NCI-H524 treated with DMSO at 0.1 percent for 48 hours (cell line): Measurements from ENCODE around the gene FAM135A.
"Not testable (repeated sequence)": the region's sequence is repeated elsewhere in the genome, so short reads cannot be mapped to it uniquely, and the experiment has no call there.

ENCODE experiments used
- DNase-seq: peaks from one replicate; lab custom pipeline; 2025; lab: John Stamatoyannopoulos, UW

FAM135A gene

DNA sequence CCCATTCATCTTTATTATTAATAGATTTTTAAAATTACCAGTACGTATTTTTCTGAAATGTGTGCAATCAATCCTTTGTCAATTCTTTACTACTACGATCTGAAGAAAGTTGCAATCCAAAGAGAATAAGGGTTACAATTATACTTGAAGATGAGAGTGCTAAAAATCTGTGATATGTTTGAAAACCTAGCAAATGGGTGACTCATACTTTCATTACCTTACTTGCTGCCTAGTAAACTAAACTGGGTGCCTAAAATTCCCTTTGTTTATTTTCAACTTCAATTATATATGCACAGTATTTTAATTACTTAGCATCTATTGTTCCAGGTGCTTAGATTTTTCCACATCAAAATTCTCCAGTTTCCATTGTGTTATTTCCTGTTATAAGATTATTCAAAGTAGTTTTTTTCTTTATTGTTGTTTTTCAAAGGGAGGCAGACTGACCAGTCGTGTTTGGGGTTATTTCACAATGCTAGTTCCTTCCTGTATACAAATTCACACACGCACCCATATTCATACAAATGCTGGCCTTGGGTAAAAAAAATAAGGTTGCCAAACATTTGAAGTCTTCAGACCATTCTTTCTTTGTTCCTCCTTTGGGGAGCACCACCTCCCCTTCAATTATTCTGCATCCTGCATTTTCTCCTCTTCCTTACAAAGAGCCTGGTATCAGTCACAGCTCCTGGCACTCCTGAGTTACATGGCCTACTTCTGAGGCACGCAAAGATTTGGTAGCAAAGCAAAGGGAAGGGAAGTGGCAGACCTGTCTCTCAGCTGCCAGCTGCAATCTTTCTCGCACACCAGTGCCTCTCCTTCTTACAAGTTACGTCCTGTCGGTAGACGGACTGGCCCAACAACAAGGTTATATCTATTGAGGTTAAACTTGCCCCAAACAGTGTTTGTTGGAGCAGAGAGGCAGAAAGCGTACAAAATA, 16.2 kb upstream of the FAM135A start:
- no peak for DNase-seq

DNA sequence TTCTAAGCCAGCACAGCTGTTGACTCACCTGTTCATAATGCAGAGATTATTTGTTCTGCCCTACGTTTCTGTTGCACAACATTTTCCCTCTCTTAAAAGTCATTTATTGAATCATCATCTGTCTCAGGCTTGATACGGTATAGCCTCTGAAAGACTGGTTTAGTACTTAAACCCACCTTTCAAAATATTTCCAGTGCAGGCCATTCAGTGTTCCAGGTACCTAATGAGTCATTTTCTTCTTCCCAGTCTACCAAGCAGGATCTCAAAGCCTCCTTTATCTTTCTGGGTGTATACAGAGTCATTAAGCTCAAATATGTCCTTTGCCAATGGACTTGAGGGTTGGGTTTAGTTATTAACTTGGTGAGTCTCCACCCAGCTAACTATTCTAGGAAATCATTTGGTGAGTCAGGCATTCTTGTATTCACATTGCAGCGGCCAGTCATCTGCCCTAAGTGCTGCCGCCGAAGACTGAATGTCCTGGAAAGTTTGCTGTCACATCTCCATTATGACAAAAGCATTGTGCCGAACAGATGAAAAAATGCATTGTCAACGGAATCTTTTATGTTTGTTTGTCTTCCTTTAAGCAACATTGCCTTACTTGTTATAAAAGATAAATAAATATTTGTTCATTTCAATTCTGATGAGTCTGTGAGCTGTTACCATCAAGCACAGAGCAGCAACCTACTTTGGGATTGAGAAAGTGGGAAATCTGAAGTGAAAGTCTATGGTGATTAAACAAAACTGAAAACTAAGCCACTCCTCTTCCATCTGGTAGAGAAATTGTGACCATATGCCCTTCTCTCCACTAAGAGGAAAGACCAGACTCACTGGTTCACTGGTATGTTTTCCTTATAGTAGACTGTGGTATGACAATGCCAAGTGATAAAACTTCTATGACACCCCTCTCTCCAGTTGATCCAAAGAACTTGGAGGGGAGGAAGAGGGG, 14.3 kb upstream of the FAM135A start:
- DNase-seq: no peak

DNA sequence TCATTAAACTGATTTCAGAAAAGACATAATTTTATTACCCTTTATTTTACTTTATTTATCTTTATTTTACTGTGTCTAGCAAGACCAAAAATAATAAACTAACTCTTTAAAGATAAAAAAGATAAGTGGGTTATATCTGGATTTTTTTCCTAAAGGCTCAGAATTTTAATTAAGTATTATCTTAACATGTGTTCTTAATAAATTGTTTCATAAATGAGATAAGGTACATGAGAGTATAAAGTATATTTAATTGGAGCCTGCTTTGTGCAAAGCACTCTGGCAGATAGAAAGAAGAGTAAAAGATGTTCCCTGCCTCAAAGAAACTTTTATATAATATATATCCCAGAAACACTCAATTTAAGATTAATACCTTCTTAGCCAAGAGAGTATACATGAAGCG, 8.7 kb upstream of the FAM135A start:
- DNase-seq: no peak

DNA sequence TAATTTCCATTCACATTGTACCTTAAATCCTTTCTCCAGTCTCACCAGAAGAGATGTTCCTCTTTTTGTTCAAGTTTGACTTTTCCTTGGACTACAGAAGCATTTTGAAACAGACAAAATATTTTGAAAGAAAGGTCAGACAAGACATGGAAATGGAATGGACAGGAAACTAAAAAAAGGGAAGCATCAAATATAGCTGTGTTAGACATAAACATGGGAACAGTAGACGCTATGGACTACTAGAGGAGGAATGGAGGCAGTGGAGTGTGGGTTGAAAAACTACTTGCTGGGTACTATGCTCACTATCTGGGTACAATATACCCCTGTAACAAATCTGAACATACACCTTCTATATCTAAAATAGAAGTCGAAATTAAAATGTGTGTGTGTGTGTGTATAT, 4.1 kb upstream of the FAM135A start:
- DNase-seq: no peak

DNA sequence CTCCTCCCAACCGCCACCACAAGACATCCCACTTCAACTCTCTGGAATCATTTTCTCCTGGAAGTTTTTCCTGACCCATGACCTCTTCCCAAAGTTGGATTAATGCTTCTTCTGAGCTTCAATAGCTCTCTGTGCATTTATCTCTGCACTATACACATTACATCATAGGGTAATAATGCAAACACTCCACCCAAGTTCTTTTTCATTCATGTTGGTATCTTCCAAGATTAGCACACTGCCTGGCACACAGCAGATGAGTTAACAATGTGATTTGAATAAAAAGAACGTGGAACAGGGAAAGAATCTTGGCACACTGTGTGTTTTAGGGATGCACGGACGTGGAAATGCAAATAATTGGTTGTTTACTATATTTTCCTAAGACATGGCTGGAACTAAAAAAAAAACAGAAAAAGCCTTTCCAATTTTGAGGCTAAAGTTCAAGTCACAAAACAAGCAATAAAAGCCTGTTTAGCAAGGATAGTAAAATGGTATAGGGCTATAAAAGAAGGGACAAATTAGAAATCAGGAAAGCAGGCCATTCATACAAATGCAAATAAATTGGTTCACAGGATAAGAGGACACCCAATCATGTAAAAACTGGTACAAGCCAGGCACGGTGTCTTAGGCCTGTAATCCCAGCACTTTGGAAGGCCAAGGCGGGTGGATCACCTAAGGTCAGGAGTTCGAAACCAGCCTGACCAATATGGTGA, 1.6 kb upstream of the FAM135A start:
- DNase-seq: no peak

DNA sequence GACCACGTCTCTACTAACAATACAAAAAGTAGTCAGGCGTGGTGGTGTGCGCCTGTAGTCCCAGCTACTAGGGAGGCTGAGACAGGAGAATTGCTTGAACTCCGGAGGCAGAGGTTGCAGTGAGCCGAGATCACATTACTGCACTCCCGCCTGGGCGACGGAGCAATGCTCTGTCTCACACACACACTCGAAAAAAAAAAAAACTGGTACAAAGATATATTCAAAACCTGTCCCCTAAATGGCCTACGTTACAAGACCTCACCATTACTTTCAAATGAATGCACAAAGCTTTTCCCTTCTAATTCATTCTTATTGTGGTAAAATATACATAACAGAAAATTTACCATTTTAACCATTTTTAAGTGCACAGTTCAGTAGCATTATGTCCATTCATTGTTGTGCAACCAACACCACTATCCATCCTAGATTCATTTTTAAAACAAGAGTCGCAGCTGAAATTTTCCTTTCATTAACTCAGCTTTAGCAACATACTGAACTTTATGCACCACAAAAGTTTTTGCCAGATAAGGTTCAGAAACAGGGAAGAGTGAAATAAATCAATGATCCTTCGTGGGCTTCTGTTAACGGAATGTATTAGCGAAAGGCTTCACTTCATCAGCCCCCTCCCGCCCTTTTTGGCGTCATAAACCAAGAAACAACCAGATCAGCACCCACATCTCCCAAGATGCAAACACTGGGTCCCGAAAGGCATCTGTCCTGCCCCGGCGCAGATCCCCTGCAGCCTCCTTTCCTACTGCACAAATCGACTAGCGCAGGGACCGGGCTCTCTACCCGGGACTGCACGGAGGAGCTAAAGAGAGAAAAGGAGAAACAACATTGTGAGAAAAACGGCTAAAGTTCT, 825 bp upstream of the FAM135A start:
- DNase-seq: no peak

DNA sequence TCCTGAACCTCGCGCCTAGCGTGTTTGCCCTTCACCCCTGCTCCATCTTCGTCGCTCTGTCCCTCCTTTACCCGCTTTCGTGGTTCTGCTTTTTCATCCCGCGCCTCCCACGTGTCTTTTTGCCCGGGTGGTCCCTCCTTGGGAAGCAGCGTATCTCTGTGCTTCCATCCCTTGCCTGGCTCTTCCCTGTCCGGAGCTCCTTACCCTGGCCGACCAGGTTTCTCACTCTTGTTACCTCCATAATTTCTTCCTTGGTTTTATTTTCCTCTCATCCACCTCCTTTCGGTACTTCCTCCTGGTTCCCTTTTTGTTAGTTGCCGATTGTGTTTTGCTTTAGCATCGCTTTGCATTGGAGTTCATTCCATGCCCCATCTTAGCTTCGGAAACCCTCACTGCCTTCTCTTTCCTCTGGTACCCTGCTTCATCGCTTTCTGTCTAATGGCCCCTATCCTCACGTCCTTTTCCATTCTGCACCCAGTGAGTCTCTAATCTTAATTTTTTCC, 735 bp downstream of the FAM135A start:
- no peak for DNase-seq

DNA sequence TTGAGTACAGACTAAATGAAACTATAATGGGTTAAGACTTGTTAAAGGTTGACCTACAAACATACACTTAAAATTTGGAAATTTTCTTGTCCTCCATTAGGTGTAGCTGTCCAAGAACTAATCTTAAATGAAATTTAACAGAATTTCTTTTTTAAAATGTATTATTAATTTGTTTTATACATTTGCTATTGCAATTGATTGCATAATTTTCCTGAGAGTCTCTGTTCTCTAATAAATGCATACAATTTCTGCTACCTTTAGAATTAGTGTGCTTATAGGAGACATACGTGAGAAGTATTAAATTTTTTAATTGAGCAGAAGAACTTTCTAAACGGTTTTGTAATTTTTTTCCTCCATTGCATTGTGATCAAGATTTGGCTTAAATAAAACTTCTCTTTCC, 1.5 kb downstream of the FAM135A start:
- no peak for DNase-seq

DNA sequence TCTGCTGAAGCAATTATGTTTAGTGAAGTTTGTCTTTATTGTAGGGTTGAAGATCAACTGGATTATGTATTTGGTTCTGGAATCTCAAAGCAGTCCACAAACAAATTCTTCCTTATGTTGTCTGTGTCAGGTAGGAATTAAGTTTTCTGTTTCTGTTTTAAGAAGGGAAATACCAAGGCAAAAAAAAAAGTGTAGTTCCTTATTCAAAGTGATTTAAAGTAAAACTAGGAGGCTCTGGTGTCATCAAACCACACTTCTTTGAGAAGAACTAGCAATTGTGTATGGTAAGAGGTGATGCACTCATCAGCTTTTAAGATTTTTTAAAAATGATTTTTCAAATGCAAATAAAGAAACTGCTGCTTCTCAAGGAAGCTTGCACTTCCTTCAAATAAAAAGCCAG, 1.9 kb downstream of the FAM135A start:
- DNase-seq: no peak

DNA sequence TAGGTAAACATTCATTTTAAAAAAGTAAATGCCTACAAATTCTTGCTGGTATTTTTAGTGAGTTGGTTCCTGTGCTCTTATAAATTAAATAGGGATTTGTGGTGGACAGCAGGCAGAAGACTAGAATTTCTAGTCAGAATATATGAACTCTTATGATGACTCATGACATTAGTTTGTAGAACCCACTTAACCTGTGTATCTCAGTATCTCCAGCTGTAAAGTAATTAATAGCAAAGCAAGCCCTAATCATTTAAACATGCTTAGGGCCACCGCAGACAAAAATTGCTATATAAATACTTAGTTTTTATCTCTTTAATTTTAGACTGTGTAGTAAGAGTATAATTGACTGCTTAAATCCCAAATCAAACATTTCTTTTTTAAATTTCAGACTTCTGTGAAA, 2.4 kb downstream of the FAM135A start:
- DNase-seq: no peak

DNA sequence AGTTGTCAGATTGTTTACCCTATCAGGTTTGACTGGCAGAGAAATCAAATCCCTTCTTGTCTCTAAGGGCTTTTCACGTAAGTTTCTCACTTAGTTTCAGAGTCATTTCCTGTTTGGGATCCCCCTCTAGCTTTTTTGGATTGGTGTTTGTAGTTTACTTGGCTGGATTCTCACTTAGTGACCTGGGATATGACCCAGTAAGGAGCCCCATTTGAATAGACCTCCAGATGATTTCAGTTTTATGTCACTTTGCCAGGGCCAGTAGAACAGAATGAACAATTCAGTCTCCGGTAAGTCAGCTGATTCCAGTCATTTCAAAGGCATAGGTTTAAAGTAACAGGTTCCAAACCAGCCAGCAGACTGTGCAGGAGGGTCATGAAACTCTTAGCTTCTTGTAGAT, 8.2 kb downstream of the FAM135A start:
- no peak for DNase-seq

DNA sequence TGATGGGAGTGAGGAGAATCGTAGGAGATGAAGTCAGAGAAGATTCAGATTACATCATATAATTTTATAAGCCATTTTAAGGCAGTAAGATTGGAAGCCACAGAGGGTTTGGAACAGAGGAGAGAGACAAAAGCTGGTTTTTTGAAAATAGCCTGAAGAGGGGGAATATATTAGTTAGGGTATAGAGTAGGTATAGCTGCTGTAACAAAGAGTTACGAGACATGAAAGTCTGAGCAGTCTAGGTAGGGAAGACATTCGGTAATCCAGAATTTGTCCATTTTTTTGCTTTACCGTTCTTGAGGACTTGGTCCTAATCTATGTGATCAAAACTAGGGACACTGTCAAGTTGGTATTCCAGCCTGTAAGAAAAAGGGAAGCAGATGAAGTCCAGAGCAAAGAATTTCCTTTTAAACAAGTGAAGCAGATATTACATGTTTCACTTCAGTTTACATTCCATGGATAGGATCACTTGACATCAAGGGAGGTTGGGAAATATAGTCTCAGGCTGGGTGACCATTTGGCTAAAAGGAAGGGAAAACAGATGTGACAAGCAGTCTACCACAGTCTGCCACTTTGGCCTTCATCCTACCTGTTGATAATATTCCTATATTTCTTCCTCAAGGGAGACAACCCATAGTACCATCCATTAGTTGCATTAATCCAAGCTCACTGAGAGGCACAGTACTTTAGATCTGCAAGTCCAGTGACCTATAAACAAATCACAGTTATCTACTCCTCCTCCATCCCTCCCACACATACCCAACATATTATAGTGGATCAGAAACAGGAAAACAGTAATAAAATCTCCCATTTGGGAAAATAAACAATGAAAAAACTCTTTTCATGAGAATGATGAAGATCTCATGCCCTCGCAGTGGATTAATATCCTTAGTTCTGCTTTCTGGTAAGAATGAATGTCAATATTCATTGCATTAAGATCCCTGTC, 10.2 kb downstream of the FAM135A start:
- DNase-seq: no peak

DNA sequence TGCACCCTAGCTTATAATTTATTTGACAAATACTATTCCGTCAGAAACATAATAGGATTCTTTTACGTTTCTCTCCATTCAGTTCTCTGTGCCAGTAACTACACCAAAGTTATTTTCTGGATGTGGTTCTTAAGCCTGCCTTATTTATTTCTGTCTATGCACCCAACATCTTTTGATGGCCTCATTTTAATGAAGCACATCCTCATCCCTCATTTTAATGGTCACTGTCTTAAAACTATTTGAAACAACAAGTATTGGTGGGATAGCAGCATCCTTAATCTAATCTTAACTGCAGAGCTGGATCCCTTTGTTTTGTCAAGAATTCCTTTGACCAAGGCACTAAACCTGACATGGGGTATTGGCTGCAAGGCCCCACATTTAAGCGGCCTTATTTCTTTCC, 11.0 kb downstream of the FAM135A start:
- DNase-seq: no peak

DNA sequence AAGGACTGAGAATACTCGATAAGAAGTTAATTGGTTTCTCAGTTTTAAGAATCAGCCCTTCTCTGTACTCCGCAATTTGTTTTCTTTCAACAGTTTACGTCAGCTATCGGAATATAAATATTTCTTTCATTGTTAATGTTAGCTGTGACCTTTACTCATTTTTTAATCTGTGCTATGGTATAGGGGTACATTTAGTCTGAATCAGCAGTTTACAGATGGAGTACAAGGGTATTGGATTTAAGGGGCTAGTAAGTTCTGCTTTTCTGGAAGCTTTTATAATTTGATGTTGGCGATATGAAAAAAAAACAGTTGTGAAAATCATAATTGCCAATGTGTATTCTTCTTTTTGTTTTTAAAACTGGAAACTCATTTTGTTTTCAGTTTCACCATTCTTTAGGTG, 23.0 kb downstream of the FAM135A start:
- DNase-seq: no peak

DNA sequence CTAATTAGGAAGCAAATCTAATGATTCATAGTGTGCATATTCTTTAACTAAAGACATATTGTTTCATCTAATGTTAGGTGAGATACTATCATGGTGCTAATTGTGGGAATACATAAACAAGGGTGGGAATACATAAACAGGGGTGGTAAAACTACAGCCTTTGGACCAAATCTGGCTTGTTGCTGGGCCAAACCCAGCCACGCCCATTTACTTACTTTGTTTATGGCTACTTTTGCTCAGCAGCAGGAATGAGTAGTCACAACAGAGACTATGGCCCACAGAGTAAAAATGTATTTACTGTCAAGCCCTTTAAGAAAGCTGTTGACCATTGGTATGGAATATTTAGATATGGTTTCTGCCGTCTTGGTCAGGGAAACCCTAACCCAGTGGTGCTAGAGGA, 31.7 kb downstream of the FAM135A start:
- DNase-seq: no peak

DNA sequence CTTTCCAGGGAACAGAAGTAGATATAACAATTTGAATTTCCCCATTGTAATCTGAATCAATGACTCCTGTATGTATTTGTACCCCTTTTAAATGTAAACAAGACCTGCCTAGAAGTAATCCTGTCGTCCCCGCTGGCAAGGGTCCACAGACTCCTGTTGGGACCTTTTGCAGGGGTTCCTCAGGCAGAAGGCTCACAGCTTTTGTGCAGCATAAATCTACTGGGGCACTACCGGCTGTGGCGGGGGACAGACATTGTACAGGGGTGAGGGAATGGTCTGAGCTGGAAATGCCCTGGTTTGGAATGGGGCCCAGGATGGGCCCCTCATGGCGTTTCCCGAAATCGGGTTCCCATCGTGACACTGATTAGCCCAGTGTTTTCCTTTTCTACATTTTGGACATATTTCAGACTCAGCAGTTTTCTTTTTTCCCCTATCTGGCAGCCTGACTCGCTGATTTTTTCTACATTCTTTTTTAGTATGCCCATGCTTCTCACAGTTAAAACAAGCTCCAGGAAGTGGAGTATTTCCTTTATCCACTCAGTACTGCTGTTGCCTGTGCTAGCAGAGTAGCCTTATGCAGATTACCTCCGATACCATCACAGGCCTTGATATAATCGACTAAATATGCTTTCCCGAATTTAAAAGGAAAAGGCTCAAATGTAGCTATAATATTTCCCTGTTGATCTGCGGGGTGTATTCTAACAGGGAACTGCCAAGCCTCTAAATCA, 34.2 kb downstream of the FAM135A start:
- DNase-seq: not testable (repeated sequence)

DNA sequence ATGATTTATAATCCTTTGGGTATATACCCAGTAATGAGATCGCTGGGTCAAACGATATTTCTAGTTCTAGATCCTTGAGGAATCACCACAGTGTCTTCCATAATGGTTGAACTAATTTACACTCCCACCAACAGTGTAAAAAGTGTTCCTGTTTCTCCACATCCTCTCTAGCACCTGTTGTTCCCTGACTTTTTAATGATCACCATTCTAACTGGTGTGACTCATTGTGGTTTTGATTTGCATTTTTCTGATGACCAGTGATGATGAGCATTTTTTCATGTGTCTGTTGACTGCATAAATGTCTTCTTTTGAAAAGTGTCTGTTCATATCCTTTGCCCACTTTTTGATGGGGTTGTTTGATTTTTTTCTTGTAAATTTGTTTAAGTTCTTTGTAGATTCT, 40.6 kb downstream of the FAM135A start:
- not testable (repeated sequence) for DNase-seq

DNA sequence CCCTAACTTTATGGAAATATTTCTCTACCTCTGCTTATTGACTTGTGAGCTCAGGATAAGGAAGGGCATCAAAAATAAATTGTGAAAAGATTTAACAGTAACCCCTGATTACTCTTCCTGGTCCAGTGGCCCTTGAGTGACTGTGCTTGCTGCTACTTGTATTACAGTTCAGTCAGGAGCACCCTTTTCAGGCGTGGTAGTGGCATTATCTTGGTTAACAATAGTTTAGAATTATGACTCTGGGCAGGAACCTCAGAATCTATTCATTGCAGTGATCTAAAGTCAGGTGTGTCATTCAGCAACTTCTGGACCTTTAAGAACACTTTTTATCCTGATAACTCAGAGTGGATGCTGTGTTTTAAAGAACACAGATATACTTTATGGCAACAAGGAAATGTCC, 43.4 kb downstream of the FAM135A start:
- DNase-seq: no peak

DNA sequence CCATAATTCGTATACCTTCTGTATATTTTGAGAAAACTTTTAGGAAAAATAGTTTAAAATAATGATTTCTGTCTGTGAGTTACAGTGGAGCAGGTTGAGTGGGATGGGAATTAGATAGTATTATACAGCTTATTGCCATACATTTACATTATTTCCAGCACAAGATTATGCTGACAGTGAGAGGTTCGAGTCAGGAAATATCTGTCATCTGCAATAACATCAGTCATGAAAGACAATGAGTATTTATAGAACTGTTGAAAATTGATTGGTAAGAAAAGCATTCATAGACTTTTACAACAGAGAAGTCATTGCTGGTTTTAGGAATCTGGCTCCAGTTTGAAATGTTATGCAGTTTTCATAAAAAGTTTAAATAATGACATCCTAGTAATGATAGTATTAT, 45.9 kb downstream of the FAM135A start:
- no peak for DNase-seq
